HepG2 (cell line): ENCODE data around the gene RNF38. TPM values are rescaled to one million over a fixed set of nuclear protein-coding genes. Genes with fewer than 3 reads are reported as not detected.
A peak's percentile ranks its signal among the peaks of the same experiment; 100 is the strongest.

Experiments
- AHR ChIP-seq: IDR thresholded peaks from 2 replicates; pipeline ENCODE4 v1.6.1; 2018; ENCODE audit warnings: missing genetic modification reagents, missing compliant biosample characterization
- BRF2 ChIP-seq: sonication (generic); formaldehyde crosslinking; IDR thresholded peaks from 2 replicates; pipeline ENCODE4 v1.8.1; 2022; ENCODE audit warnings: mild to moderate bottlenecking, missing genetic modification reagents
- KDM2A ChIP-seq: sonication (generic); formaldehyde crosslinking; IDR thresholded peaks from 2 replicates; pipeline ENCODE4 v1.4.0; 2020; ENCODE audit warnings: low read depth, missing genetic modification reagents, borderline replicate concordance
- KLF12 ChIP-seq: sonication (generic); formaldehyde crosslinking; IDR thresholded peaks from 2 replicates; pipeline ENCODE4 v1.4.0; 2020; ENCODE audit warnings: missing genetic modification reagents, borderline replicate concordance
- THAP11 ChIP-seq: IDR thresholded peaks from 2 replicates; pipeline ENCODE4 v1.6.1; 2016; ENCODE audit warnings: missing biosample characterization, missing genetic modification reagents
- ZFP82 ChIP-seq: sonication (generic); formaldehyde crosslinking; IDR thresholded peaks from 2 replicates; pipeline ENCODE4 v1.5.1; 2020; ENCODE audit warnings: mild to moderate bottlenecking, missing genetic modification reagents, borderline replicate concordance
- ZFP91 ChIP-seq: sonication (generic); formaldehyde crosslinking; IDR thresholded peaks from 2 replicates; pipeline ENCODE4 v1.9.0; 2022; ENCODE audit warnings: missing genetic modification reagents, mild to moderate bottlenecking, borderline replicate concordance
- ZNF407 ChIP-seq: sonication (generic); formaldehyde crosslinking; IDR thresholded peaks from one replicate; pipeline ENCODE4 v1.5.1; 2020; ENCODE audit warnings: mild to moderate bottlenecking, missing genetic modification reagents; ENCODE audit errors: not compliant biosample characterization
- ZNF441 ChIP-seq: sonication (generic); formaldehyde crosslinking; IDR thresholded peaks from 2 replicates; pipeline ENCODE4 v1.7.0; 2021; ENCODE audit warnings: missing genetic modification reagents, borderline replicate concordance
- ZNF564 ChIP-seq: sonication (generic); formaldehyde crosslinking; IDR thresholded peaks from 2 replicates; pipeline ENCODE4 v1.8.1; 2023; ENCODE audit warnings: mild to moderate bottlenecking, missing genetic modification reagents
- ZNF574 ChIP-seq: sonication (generic); formaldehyde crosslinking; IDR thresholded peaks from 2 replicates; pipeline ENCODE4 v1.4.0; 2020; ENCODE audit warnings: missing genetic modification reagents
- ZNF766 ChIP-seq: sonication (generic); formaldehyde crosslinking; IDR thresholded peaks from 2 replicates; pipeline ENCODE4 v1.5.0; 2020; ENCODE audit warnings: missing genetic modification reagents, borderline replicate concordance
- ZNF878 ChIP-seq: sonication (generic); formaldehyde crosslinking; IDR thresholded peaks from 2 replicates; pipeline ENCODE4 v1.8.1; 2023; ENCODE audit warnings: mild to moderate bottlenecking, missing genetic modification reagents, moderate library complexity
- polyA plus RNA-seq, 8 experiments: library from polyadenylated mRNA; depleted of rRNA in 3 of 8; stranded (reverse) in 7 of 8; unstranded in 1 of 8; fragments of >200 nt; fragmentation: Illumina TruSeq in 4 of 8; extraction: Trizol in 4 of 8; gene quantifications; 2 replicates each; pipeline versions ENCODE4 v1.2.1 to v1.2.3, GENCODE V29; 2011 to 2016; ENCODE audit warnings: low read depth in 4 of 8, missing spikeins in 1 of 8, mixed read lengths in 1 of 8; ENCODE audit not compliant: insufficient read depth in 1 of 8
- total RNA-seq, 5 experiments: library from RNA; depleted of rRNA; stranded (reverse); fragments of >200 nt; fragmentation: Illumina TruSeq; extraction: Trizol; gene quantifications; 2 replicates each; pipeline ENCODE4 v1.2.3, GENCODE V29; 2016; ENCODE audit warnings: low read depth in 1 of 5

The RNF38 gene
- total and polyA plus RNA-seq, 2 of the 13 experiments (the other 11 are each of a cell fraction or from before 2014, with no cell fraction given): 9.1 to 32.1 TPM

- TF ChIP-seq ZNF574 (CRISPR knock-in tag) (0 out of 2 replicates have a peak, but pooled peaks have one; percentile 22), THAP11 (CRISPR knock-in tag) (peak; percentile 38), ZNF766 (CRISPR knock-in tag) (no peak), ZNF878 (CRISPR knock-in tag) (no peak), ZFP91 (CRISPR knock-in tag) (no peak), BRF2 (CRISPR knock-in tag) (no peak), AHR (no peak), KDM2A (peak; percentile 34; the same call in 1 of the 2 replicates), ZFP82 (CRISPR knock-in tag) (no peak), ZNF407 (CRISPR knock-in tag) (peak; percentile 32), KLF12 (CRISPR knock-in tag) (no peak), ZNF441 (CRISPR knock-in tag) (no peak), ZNF564 (CRISPR knock-in tag) (no peak)
These were observed 7.2 kb upstream of the RNF38 start (continued) for GRCh38 chr9:36407122-36407723.
